ENCODE measurements around the gene ZNF609. TPM values are rescaled to one million over a fixed set of nuclear protein-coding genes. Genes with fewer than 3 reads are reported as not detected.

The ZNF609 gene
- polyA plus RNA-seq, 1 donor (not counting 4 experiments of a cell fraction or from before 2014, with no cell fraction given), result 16.9 TPM

DNA sequence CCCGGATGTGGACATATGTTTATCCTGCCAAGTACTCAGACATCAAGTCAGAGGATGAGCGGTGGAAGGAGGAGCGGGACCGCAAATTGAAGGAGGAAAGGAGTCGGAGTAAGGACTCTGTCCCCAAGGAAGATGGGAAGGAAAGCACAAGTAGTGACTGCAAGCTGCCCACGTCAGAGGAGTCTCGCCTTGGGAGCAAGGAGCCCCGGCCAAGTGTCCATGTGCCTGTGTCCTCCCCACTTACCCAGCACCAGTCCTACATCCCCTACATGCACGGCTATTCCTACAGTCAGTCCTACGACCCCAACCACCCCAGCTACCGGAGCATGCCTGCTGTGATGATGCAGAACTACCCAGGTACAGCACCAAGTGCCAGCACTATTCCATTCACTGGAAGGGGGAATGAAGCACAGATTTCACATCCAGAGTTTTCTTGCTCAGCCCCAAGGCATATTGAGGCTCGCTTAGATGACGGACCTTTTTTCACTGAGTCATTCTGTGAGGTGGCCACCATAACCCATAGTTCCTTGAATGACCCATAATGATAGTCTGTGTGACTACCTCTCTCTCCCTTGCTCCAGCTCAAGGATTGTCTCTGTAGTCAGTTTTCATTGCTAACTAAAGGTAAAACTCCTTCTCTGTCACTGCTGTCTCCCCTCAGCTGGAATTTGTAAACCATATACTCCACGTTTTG lies 217.9 kb downstream of the ZNF609 start:
- no peak overlapping the region for H2AFZ ChIP-seq (ENCODE audit: control insufficient read depth, low read length)
- H3K4me3 ChIP-seq (ENCODE audit: control insufficient read depth in 2 of 3, extremely low read depth in 1 of 3, insufficient read depth in 2 of 3, low read depth in 1 of 3, low read length in 3 of 3), result no peak overlapping the region
- H3K9me1 ChIP-seq (ENCODE audit: control insufficient read depth, extremely low read depth, insufficient read depth, low read length), result no peaks in the 10 kb centered on the region
- no peak overlapping the region for H3K27ac ChIP-seq (ENCODE audit: control insufficient read depth, insufficient read depth, low read length)
- no peaks in the 10 kb centered on the region for H3K9me3 ChIP-seq (ENCODE audit: control insufficient read depth, low read depth, low read length)
- dilution Hi-C loops (cut with MboI; ENCODE audit: extremely low pct_ligation_motif_present, low sequenced_read_pairs), result no loop called here
- H3K4me2 ChIP-seq (ENCODE audit: control insufficient read depth, extremely low read depth, insufficient read depth, low read depth, low read length), result no peak overlapping the region
- H3K79me2 ChIP-seq (ENCODE audit: control insufficient read depth, insufficient read depth, low read length), result no peaks in the 10 kb centered on the region
- no peaks in the 10 kb centered on the region for H4K20me1 ChIP-seq (ENCODE audit: control insufficient read depth, extremely low read depth, insufficient read depth, low read length)
- H3K27me3 ChIP-seq (ENCODE audit: control insufficient read depth, extremely low read depth, insufficient read depth, low read length), result no peaks in the 10 kb centered on the region
- DNase-seq (ENCODE audit: low read depth, low spot score) (no peak), FAIRE-seq (peak; percentile 62)
- H3K4me1 ChIP-seq (ENCODE audit: control insufficient read depth, extremely low read depth, insufficient read depth, low read length), result no peaks in the 10 kb centered on the region
- no peak overlapping the region for H3K9ac ChIP-seq (ENCODE audit: control insufficient read depth, extremely low read depth, insufficient read depth, low read length)
- peaks cover 33 to 40% of the 10 kb centered on the region in 2 experiments for H3K36me3 ChIP-seq (ENCODE audit: control insufficient read depth in 2 of 2, extremely low read depth in 1 of 2, insufficient read depth in 2 of 2, low read length in 2 of 2)
- no peak for TF ChIP-seq EZH2 (IDR thresholded peaks at IDR 0.05; ENCODE audit: low read length)
- no peak for TF ChIP-seq CTCF (optimal IDR thresholded peaks at IDR 0.05 in 1 of 3, IDR thresholded peaks at IDR 0.05 in 1 of 3, conservative IDR thresholded peaks at IDR 0.05 in 1 of 3; ENCODE audit: extremely low read depth in 1 of 3, insufficient read depth in 2 of 3, low read length in 3 of 3)

DNA sequence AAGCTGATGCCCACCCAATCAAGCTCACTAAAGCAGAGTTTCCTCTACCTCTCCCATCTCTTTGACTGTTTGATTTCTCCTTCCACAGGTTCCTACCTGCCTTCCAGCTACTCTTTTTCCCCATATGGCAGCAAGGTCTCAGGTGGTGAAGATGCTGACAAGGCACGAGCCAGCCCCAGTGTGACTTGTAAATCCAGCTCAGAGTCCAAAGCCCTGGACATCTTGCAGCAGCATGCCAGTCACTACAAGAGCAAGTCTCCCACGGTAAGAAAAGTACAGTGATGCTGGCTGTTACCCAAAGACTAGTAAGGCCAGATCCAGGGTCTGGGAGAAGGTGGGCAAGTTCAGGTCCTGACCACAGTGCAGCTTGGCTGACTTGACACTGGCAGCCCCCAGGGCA lies 219.7 kb downstream of the ZNF609 start:
- FAIRE-seq (no peak), DNase-seq (ENCODE audit: low read depth, low spot score) (no peak)
- Histone ChIP-seq H3K79me2 (ENCODE audit: control insufficient read depth, insufficient read depth, low read length) (no peaks in the 10 kb centered on the region), H3K27me3 (ENCODE audit: control insufficient read depth, extremely low read depth, insufficient read depth, low read length) (no peaks in the 10 kb centered on the region), H3K4me2 (ENCODE audit: control insufficient read depth, extremely low read depth, insufficient read depth, low read depth, low read length) (no peak overlapping the region), H3K9me1 (ENCODE audit: control insufficient read depth, extremely low read depth, insufficient read depth, low read length) (no peaks in the 10 kb centered on the region), H3K4me3 (ENCODE audit: control insufficient read depth in 2 of 3, extremely low read depth in 1 of 3, insufficient read depth in 2 of 3, low read depth in 1 of 3, low read length in 3 of 3) (no peak overlapping the region), H3K9me3 (ENCODE audit: control insufficient read depth, low read depth, low read length) (no peaks in the 10 kb centered on the region), H3K36me3 (ENCODE audit: control insufficient read depth in 2 of 2, extremely low read depth in 1 of 2, insufficient read depth in 2 of 2, low read length in 2 of 2) (peaks cover 31 to 32% of the 10 kb centered on the region in 2 experiments), H3K27ac (ENCODE audit: control insufficient read depth, insufficient read depth, low read length) (no peak overlapping the region), H2AFZ (ENCODE audit: control insufficient read depth, low read length) (no peak overlapping the region), H4K20me1 (ENCODE audit: control insufficient read depth, extremely low read depth, insufficient read depth, low read length) (no peaks in the 10 kb centered on the region), H3K9ac (ENCODE audit: control insufficient read depth, extremely low read depth, insufficient read depth, low read length) (no peak overlapping the region), H3K4me1 (ENCODE audit: control insufficient read depth, extremely low read depth, insufficient read depth, low read length) (no peaks in the 10 kb centered on the region)
- dilution Hi-C loops (cut with MboI; ENCODE audit: extremely low pct_ligation_motif_present, low sequenced_read_pairs), result no loop called here
- TF ChIP-seq EZH2 (IDR thresholded peaks at IDR 0.05; ENCODE audit: low read length), result no peak
